GM21737 (cell line): Measurements from ENCODE around the gene BCAS4.

Source experiments
- ATAC-seq: cut with Tn5 transposase; IDR thresholded peaks from one replicate; pipeline ENCODE4 v1.9.1; 2021; ENCODE audit warnings: mild to moderate bottlenecking, moderate library complexity; ENCODE audit not compliant: unreplicated experiment

The BCAS4 gene

DNA sequence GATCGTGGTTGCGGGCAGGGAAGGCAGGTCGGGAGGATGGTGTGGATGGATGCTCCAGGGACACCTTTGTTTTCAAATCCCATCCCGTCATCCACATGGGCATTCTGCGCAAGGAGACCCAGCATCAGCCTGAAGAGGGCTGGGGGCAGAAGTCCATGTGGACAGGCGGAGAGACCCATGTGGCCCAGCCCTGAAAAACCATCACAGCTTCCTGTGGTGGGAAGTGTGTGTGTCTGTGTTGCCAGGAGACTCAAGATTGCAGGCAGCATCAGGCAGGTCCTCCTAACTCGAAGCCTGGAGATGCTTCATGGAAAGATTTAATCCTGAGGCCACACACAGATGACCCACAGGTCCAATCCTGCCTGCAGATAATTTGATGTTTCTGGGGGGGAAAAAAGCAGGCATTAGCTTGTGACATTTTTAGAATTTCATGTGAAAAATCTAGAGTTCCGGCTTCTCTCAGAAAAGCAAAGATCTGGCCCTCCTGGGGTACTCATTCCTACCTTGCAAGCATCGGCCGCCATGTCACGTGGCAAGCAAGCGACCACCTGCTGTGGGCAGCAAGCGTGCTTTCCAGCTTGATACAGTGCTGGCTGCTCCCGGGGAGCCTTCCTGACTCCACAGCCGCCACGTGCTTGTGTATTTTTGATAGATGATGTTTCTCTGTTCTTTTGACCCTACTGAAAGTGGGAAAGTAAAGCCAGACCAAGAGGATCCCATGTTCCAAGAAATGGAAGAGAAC is 25.8 kb downstream of the BCAS4 start:
- no peak for ATAC-seq

DNA sequence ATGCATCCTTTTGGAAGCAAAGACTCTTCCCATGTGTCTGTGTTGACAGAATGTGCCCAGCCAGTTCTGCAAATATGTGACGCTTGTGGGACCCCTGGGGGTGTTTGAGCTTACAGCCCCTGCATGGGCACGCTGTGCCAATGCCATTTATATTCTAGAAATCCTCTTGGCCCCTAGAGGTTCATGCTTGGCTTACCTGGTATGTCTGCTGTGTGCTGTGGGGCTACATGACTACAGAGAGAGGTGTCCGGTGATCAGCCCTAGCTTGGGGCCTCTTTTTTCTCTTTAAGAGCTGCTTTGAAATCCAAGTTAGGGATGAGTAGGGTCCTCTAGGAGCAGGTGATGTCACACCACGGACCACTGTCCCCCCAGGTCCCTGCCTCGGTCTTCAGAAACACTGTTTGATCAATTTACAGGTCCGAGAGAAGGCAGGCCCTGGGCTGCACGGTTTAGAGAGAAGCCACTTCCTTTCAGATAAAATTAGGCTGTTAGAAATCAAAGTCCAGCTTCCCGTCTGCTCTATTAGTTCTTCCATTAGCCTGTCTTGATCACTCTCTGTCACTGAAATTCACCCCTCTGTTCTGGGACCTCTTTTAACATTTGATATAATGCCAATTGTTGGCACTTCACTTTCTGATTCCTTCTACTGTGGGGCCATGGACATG is 26.5 kb downstream of the BCAS4 start:
- ATAC-seq: no peak

DNA sequence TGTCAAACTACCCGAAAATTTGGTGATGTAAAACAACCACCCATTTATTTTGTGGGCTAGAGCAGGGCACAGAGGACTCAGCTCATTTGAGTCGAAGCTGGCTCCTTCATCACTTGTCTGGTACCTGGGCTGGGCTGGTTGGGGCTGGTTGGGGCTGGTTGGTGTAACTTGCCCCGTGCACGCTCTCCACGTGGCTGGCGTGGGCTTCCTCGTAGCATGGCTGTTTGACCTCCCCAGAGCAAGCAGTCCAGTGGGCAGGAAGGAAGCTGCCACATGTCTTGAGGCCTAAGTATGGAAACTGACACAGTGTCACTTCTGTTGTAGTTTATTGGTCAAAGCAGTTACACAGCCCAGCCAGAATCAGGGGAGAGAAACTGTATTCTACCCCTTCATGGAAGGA is 27.1 kb downstream of the BCAS4 start:
- no peak for ATAC-seq

DNA sequence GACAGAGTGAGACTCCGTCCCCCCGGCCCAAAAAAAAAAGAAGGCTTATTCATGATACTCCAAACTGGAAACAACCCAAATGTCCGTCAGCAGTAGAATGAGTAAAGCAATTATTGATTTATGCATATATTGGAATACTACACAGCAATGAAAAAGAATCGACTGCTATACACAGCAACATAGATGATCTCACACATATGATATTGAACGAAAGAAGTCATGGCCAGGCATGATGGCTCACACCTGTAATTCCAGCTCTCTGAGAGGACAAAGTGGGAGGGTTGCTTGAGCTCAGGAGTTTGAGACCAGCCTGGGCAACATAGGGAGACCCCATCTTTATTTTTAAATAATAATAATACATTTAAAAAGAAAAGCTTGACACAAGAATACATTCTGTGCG is 28.5 kb downstream of the BCAS4 start:
- no peak for ATAC-seq

DNA sequence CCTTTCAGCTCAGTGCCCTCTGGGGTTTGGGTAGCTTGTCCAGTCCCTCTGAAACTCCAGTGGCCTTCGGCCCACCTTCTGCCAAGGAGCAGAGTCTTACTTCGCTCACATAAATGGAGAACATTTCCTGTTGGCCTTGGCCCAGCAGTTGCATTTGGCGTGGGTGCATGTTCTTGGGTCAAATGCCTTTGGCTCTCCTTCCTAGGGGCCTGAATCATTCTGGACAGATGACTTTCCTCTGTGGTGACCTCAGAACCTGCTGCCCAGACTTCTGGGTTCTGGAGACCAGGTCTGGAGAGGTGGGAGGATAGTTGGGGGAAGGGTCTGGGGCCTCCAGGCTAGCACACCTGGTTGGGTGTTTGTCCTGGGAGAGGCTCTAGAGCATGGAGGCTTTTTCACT is 29.3 kb downstream of the BCAS4 start:
- ATAC-seq: no peak

DNA sequence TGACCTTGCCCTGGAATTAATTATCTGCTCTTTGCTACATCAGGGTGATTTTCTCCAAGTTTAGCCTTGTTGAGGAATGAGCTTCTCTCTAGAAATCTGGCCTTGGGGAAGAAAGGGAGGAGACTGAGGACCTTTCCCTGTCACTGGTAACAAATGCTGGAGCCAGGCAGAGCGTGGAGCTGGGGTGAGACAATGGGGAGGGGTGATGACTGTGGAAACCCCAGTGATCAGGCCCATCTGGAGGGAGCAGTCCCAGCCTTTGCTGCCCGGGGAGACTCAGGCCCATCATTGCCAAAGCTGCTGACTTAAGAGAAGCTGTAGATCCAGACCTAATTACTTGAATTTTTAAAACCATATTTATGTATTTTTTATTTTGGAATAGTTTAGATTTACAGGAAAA is 31.3 kb downstream of the BCAS4 start:
- no peak for ATAC-seq

DNA sequence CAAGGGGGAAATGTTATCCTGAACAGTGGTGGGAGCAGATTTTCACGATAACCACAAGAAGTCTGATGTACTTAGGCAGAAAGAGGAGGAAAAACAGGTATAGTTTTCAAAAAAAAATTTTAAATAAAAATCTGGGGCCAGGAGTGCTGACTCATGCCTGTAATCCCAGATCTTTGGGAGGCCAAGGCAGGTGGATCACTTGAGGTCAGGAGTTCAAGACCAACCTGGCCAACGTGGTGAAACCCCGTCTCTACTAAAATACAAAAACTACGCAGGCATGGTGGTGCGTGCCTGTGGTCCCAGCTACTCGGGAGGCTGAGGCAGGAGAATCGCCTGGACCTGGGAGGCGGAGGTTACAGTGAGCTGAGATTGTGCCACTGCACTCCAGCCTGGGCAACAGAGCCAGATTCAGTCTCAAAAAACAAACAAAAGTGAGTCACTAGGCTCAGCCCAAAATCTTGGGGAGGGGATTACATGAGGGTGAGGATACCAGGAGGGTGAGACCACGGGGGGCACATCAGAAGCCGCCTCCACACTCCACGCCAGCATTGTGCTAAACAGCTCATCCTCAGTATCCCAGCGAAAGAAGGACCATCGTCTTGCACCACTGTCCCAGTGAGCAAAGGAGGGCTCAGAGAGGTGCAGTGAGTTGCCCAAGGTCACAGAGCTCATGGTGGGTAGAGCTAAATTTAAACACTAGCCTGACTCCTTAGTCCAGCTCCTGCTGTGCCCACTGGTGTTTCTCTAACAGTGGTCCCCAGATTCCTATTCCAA is 33.7 kb downstream of the BCAS4 start:
- ATAC-seq: no peak

DNA sequence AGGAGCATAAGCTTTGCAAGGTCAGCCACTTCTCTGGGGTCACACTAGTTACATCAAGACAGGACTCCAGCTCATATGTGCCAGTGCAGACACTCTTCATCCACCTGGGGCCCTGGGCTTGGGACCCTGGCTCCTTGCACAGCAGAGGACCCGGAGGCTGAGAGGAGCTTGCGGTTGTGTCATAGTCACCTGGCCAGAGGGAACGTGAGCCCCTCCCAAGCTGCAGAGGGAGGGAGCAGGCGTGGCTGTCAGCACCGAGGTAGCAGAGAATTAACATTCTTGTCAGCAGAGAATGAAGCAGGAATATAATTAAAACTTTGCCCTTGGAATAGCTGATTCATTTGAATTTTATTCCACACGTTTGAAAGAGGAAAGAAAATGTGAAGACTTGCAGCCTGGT is 36.8 kb downstream of the BCAS4 start:
- ATAC-seq: no peak

DNA sequence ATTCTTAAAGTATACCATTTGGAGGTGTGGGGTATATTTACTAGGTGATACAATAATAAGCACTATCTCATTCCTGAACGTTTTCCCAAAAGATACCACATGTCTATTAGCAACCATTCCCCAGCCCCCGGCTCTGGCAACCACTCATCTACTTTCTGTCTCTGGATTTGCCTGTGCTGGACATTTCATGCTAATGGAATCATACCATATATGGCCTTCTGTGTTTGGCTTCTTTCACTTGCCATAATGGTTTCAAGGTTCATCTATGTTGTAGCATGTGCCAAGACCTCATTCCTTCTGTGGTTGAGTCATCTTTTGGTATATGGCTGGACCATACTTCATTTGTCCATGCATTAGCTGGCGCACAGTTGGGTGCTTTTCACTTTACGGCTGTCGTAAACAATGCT is 39.7 kb downstream of the BCAS4 start:
- ATAC-seq: no peak

DNA sequence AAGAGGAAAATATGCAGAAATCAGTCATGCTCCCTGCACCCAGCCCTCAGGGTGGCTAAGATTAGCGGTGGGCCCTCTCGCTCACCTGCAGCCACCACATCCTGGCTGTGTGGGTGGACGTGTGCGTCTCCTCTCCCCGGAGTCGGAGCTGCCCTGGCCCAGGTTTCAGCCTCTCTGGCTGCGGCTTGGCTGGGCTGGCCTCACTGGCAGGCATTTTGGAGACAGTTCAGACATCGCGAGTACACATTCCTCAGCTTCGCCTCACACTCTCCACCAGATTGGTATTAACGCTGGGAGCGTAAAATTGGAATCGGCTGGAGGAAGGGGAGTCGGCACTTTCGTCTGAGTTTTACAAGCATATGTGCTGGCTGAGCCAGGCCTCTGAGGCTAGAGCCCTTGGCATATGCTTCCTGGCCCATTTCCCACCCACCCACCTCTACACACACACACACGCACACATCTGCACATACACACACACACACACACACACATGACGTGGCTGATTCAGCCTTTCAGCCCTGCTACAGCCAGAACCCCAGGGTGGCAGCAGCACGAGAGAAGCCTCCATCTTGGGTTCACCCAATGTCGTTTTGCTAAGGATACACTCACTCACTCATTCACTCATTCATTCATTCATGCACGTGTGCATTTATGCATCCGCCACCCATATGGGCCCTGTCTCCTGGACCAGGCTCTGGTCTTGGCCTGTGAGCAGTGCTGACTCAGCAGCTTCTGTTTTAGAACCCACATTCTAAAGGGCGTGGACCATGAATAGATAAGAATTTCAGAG is 42.9 kb downstream of the BCAS4 start:
- ATAC-seq: no peak

DNA sequence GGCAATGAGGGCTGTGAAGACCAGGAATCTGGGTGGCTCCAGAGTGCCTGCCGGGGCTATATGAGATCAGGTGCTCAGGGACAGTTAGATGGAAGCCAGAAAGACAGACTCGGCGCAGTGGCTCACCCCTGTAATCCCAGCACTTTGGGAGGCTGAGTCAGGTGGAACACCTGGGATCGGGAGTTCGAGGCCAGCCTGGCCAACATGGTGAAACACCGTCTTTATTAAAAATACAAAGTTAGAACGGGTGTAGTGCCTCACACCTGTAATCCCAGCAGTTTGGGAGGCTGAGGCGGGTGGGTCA is 43.4 kb downstream of the BCAS4 start:
- no peak for ATAC-seq

DNA sequence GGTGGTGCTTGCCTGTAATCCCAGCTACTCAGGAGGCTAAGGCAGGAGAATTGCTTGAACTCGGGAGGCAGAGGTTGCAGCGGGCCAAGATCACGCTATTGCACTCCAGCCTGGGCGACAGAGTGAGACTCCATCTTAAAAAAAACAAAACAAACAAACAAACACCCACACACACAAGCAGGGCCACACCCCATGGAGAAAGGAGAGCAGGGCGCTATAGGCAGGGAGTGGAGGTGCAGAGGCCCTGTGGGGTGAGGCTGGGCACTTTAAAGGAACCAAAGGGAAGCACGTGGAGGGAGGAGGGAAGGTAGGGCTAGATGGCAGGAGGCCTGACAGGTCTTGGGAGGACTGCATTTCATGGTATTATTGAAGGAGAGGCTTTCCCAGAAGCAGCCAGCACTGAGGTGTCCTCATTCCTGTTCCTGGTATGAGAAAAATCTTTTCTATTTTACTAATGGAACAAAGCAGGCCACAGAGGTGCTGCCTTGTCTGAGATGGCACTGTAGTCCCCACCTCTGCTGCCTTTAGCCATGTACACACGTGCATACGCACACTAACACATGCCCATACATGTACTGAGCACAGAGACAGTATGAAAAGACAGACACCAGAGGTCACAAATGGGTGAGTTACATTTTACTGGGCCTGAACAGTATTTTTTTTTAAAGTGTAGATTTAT is 44.0 kb downstream of the BCAS4 start:
- ATAC-seq: no peak

DNA sequence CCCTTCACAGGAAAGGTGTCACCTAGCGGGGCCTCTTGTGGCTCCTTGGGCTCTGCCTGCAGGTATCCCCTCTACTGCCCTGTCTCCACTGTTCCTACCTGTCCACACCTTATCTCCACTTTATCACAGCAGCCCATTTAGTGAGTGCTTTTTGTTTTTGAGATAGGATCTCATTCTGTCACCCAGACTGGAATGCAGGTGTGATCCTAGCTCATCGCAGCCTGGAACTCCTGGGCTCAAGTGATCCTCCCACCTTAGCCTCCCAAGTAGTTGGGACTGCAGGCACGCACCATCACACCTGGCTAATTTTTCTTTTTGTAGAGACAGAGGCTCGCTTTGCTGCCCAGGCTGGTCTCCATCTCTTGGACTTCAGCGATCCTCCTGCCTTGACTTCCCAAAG is 48.0 kb downstream of the BCAS4 start:
- ATAC-seq: no peak

DNA sequence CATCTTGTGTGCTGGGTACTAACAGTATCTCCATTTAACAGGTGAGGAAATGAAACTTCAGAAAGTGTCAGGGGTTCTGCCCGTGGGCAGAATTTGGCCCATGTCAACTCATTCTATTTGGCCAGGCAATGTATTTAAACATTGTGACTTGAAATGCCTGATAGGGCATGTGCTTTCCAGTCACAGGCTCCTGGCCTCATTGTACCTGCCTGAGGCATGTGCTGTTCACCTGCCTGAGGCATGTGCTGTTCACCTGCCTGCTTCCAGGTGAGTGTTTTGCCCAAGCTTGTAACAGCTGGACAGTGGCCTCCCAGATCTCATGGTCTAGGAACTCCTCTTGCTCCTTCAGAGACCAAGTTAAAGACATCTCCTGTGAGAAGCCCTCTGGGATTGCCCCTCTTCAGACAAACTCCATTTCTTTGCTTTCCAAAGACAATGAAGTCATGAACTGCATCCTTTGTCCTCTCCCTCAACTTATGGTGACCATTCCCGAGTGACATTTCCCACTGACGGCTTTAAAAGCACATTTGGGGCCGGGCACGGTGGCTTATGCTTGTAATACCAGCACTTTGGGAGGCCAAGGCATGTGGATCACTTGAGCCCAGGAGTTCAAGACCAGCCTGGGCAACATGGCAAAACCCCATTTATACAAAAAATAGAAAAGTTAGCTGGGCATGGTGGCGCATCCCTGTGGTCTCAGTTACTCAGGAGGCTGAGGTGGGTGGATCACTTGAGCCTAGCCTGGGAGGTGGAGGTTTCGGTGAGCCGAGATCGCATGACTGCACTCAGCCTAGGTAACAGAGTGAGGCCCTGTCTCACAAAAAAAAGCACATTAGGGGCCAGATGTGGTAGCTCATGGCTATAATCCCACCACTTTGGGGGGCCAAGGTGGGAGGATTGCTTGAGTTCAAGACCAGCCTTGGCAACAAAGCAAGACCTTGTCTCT is 48.7 kb downstream of the BCAS4 start:
- no peak for ATAC-seq

DNA sequence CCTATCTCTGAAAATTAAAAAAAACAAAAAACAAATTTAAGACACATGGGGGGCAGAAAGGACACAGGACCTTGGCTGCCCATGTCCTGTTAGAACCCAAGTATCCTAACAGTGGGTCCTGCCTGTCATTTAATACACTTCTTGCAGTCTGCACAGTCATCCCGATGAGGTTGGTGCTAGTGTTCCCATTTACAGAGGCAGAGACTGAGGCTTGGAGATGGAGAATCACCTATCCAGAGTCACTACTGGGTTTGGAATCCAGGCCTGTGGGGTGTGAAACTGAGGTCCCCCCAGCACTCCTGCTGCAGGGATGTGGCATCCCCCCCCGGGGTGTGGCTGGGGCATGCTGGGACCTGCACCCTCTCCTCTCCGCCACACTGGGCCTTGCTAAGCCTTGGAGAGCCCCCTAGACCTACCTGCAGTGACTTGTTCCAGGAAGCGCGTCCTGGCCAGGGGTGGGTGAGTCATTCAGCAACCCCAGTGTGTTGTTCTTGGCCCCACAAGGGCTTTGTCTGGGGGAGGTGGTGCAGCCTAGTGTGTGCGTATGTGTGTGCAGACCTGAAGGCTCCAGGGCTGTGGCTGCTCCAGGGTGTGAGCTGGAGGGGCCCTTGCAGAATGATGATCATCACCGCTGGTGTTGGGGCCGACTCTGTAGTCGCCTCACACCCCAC is 49.7 kb downstream of the BCAS4 start:
- ATAC-seq: peak; percentile 80

DNA sequence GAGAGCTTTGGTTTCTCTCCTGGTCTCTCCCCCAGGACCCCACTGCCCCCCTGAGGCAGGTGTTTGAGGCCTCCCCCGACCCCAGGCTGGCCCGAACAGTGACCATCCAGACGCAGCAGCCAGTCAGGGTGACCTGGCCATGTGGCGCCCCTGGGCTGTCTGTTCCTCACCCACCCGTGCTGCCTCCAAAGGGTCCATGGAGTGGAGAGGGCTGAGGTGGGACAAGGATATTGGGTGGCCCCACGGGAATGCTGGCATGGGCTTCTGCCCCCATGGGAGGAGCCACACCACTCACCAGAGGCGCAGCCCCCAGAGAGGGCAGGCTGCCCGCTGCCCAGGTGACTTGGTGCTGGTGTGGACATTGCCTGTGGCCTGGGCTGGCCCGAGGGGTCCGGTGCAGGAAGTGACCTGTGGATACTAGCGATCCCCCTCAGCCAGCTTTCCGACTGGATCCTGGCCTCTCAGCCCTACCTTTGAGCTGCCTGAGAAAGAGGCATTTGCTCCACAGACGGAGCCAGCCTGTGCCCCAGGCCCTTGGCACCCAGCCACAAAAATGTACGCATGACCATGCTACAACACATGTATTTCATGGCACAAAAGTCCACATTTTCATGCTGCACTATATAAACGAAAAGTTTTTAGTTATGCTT is 50.8 kb downstream of the BCAS4 start:
- ATAC-seq: no peak

DNA sequence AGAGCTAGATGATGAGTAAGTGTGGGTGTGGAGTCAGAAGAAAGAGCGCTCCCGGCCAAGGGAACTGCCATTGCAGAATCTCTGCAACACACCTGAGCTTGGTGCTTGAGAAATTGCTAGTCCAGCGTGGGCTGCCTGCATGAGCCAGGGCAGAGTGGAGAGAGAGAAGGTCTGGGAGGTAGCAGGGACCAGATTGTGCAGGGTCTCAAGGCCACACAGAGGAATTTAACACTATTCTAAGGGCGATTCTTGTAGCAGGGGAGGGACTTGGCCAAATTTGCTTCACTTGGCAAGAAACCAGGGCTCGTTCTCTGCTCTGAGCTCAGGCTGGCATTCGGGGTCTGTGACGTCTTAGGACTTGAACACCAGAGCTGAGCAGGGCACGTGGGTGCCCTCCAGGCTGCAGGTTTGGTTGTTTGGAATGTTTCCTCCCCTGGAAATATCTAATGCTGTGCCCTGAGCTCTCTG is 53.5 kb downstream of the BCAS4 start:
- peak; percentile 6 for ATAC-seq

DNA sequence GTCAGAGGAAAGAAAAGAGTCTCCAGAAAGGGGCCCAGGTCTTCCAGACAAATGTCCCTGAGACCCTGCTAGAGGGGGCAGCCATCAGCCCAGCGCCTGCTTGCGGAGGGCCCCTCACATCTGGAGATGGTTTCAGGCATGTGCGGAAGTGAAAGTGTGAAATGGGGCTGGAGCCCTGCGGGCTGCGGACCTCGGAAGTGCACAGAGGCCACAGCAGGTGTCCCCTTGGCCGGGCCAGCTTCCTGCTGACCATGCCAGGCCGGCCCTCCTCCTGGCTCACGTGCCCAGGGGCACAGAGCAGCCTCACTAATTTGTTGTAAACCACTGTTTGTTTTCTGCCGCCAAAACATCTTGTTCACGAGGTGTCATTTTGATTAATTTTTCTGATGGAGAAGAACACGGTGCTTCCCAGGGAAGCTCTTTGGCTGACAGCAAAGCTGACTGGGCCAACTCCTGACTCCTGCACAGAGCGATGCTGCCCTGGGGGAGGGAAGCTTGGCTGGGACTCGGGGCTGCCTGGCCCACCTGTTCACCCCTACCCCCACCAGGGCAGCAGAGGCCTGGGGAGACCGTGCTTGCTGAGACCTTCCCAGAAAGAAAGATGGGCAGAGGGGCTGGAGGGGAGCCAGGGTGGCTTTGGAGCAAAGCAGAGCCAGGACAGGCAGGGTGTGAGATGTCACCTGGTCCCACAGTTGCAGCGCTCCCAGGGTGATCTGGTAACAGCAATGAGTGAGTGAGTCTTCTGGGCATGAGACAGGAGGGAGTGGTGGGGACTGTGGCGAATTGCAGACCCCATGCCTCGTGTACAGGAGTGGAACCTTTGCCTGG is 54.2 kb downstream of the BCAS4 start:
- peak; percentile 54 for ATAC-seq
